ENCODE measurements around the gene NF1. TPM values are rescaled to one million over a fixed set of nuclear protein-coding genes. Genes with fewer than 3 reads are reported as not detected.
"Not testable (repeated sequence)": the region's sequence is repeated elsewhere in the genome, so short reads cannot be mapped to it uniquely, and the experiment has no call there.

Gene NF1
- total RNA-seq, 1 experiment from 2014 or later, result 164 TPM

GRCh38 chr17:31156864-31157263, 62.1 kb downstream of the NF1 start:
- DNase-seq; H3K4me3 ChIP-seq (ENCODE audit: low read length); H3K27ac ChIP-seq (ENCODE audit: low read length); H2AFZ ChIP-seq (ENCODE audit: low read length); H3K9ac ChIP-seq (ENCODE audit: low read length); H3K9me3 ChIP-seq (ENCODE audit: low read length); H3K27me3 ChIP-seq (ENCODE audit: low read length); H3K4me2 ChIP-seq (ENCODE audit: low read depth, low read length, poor library complexity, severe bottlenecking); H3K9me2 ChIP-seq (replicated peaks; ENCODE audit: insufficient read depth, low read length); H4K20me1 ChIP-seq (ENCODE audit: insufficient read depth, low read depth, low read length): not testable (repeated sequence)
- peaks cover 38% of the 10 kb centered on the region for H3K36me3 ChIP-seq (ENCODE audit: insufficient read depth, low read length)
- peaks cover 63% of the 10 kb centered on the region for H3K79me2 ChIP-seq (ENCODE audit: low read length)
- H3K4me1 ChIP-seq (ENCODE audit: low read length), result peaks cover 50% of the 10 kb centered on the region

GRCh38 chr17:31158746-31159377, 64.1 kb downstream of the NF1 start:
- Histone ChIP-seq H3K4me1 (ENCODE audit: low read length) (peaks cover 36% of the 10 kb centered on the region), H3K27me3 (ENCODE audit: low read length) (no peaks in the 10 kb centered on the region), H3K9ac (ENCODE audit: low read length) (no peak overlapping the region), H2AFZ (ENCODE audit: low read length) (no peak overlapping the region), H3K27ac (ENCODE audit: low read length) (peak overlapping the region; percentile 32), H3K9me2 (replicated peaks; ENCODE audit: insufficient read depth, low read length) (no peaks in the 10 kb centered on the region), H3K4me3 (ENCODE audit: low read length) (no peak overlapping the region), H4K20me1 (ENCODE audit: insufficient read depth, low read depth, low read length) (no peaks in the 10 kb centered on the region), H3K4me2 (ENCODE audit: low read depth, low read length, poor library complexity, severe bottlenecking) (peak overlapping the region; percentile 6), H3K9me3 (ENCODE audit: low read length) (no peaks in the 10 kb centered on the region), H3K79me2 (ENCODE audit: low read length) (peaks cover 43% of the 10 kb centered on the region), H3K36me3 (ENCODE audit: insufficient read depth, low read length) (peaks cover 44% of the 10 kb centered on the region)
- DNase-seq, result no peak

- no peak overlapping the region for H2AFZ ChIP-seq (ENCODE audit: low read length)
- H3K4me1 ChIP-seq (ENCODE audit: low read length), result peaks cover 28% of the 10 kb centered on the region
- peaks cover 35% of the 10 kb centered on the region for H3K79me2 ChIP-seq (ENCODE audit: low read length)
- H4K20me1 ChIP-seq (ENCODE audit: insufficient read depth, low read depth, low read length), result no peaks in the 10 kb centered on the region
- no peak overlapping the region for H3K4me3 ChIP-seq (ENCODE audit: low read length)
- DNase-seq, result no peak
- no peak overlapping the region for H3K9ac ChIP-seq (ENCODE audit: low read length)
- no peaks in the 10 kb centered on the region for H3K27me3 ChIP-seq (ENCODE audit: low read length)
- no peak overlapping the region for H3K4me2 ChIP-seq (ENCODE audit: low read depth, low read length, poor library complexity, severe bottlenecking)
- no peak overlapping the region for H3K27ac ChIP-seq (ENCODE audit: low read length)
- H3K9me3 ChIP-seq (ENCODE audit: low read length), result no peaks in the 10 kb centered on the region
- H3K9me2 ChIP-seq (replicated peaks; ENCODE audit: insufficient read depth, low read length), result no peaks in the 10 kb centered on the region
- H3K36me3 ChIP-seq (ENCODE audit: insufficient read depth, low read length), result peaks cover 39% of the 10 kb centered on the region; the same call in 1 of the 2 replicates
Observed at GRCh38 chr17:31163091-31163781, 68.5 kb downstream of the NF1 start.

GRCh38 chr17:31167111-31167510, 72.3 kb downstream of the NF1 start:
- no peaks in the 10 kb centered on the region for H4K20me1 ChIP-seq (ENCODE audit: insufficient read depth, low read depth, low read length)
- H3K27me3 ChIP-seq (ENCODE audit: low read length), result no peaks in the 10 kb centered on the region
- no peak overlapping the region for H3K4me3 ChIP-seq (ENCODE audit: low read length)
- peaks cover 51% of the 10 kb centered on the region for H3K79me2 ChIP-seq (ENCODE audit: low read length)
- H3K4me2 ChIP-seq (ENCODE audit: low read depth, low read length, poor library complexity, severe bottlenecking), result no peak overlapping the region
- no peak for DNase-seq
- H3K9me2 ChIP-seq (replicated peaks; ENCODE audit: insufficient read depth, low read length), result no peaks in the 10 kb centered on the region
- H3K4me1 ChIP-seq (ENCODE audit: low read length), result peaks cover 25% of the 10 kb centered on the region
- H3K36me3 ChIP-seq (ENCODE audit: insufficient read depth, low read length), result peaks cover 27% of the 10 kb centered on the region; the same call in 1 of the 2 replicates
- no peaks in the 10 kb centered on the region for H3K9me3 ChIP-seq (ENCODE audit: low read length)
- H3K27ac ChIP-seq (ENCODE audit: low read length), result no peak overlapping the region
- no peak overlapping the region for H2AFZ ChIP-seq (ENCODE audit: low read length)
- no peak overlapping the region for H3K9ac ChIP-seq (ENCODE audit: low read length)

GRCh38 chr17:31171701-31172100, 76.9 kb downstream of the NF1 start:
- DNase-seq, result no peak

GRCh38 chr17:31172388-31172787, 77.6 kb downstream of the NF1 start:
- Histone ChIP-seq H3K27me3 (ENCODE audit: low read length) (no peaks in the 10 kb centered on the region), H3K36me3 (ENCODE audit: insufficient read depth, low read length) (peaks cover 20% of the 10 kb centered on the region; the same call in 1 of the 2 replicates), H4K20me1 (ENCODE audit: insufficient read depth, low read depth, low read length) (no peaks in the 10 kb centered on the region), H3K79me2 (ENCODE audit: low read length) (peaks cover 52% of the 10 kb centered on the region), H3K4me3 (ENCODE audit: low read length) (no peak overlapping the region), H3K4me2 (ENCODE audit: low read depth, low read length, poor library complexity, severe bottlenecking) (no peak overlapping the region), H2AFZ (ENCODE audit: low read length) (no peak overlapping the region), H3K27ac (ENCODE audit: low read length) (no peak overlapping the region), H3K9ac (ENCODE audit: low read length) (no peak overlapping the region), H3K9me3 (ENCODE audit: low read length) (no peaks in the 10 kb centered on the region), H3K4me1 (ENCODE audit: low read length) (0 out of 2 replicates have a peak, but pooled peaks cover 5% of the 10 kb centered on the region), H3K9me2 (replicated peaks; ENCODE audit: insufficient read depth, low read length) (no peaks in the 10 kb centered on the region)
- no peak for DNase-seq

More at GRCh38 chr17:31171701-31172100, 76.9 kb downstream of the NF1 start:
- peaks cover 59% of the 10 kb centered on the region for H3K79me2 ChIP-seq (ENCODE audit: low read length)
- no peaks in the 10 kb centered on the region for H3K9me3 ChIP-seq (ENCODE audit: low read length)
- 0 out of 2 replicates have a peak, but pooled peaks cover 5% of the 10 kb centered on the region for H3K4me1 ChIP-seq (ENCODE audit: low read length)
- no peak overlapping the region for H3K9ac ChIP-seq (ENCODE audit: low read length)
- no peak overlapping the region for H3K4me3 ChIP-seq (ENCODE audit: low read length)
- no peaks in the 10 kb centered on the region for H3K9me2 ChIP-seq (replicated peaks; ENCODE audit: insufficient read depth, low read length)
- no peak overlapping the region for H2AFZ ChIP-seq (ENCODE audit: low read length)
- no peaks in the 10 kb centered on the region for H3K27me3 ChIP-seq (ENCODE audit: low read length)
- H3K36me3 ChIP-seq (ENCODE audit: insufficient read depth, low read length), result peaks cover 22% of the 10 kb centered on the region; the same call in 1 of the 2 replicates
- H3K4me2 ChIP-seq (ENCODE audit: low read depth, low read length, poor library complexity, severe bottlenecking), result no peak overlapping the region
- no peaks in the 10 kb centered on the region for H4K20me1 ChIP-seq (ENCODE audit: insufficient read depth, low read depth, low read length)
- H3K27ac ChIP-seq (ENCODE audit: low read length), result no peak overlapping the region

GRCh38 chr17:31174215-31174614, 79.4 kb downstream of the NF1 start:
- Histone ChIP-seq H3K4me3 (ENCODE audit: low read length) (no peak overlapping the region), H3K9me3 (ENCODE audit: low read length) (no peaks in the 10 kb centered on the region), H3K36me3 (ENCODE audit: insufficient read depth, low read length) (peaks cover 10% of the 10 kb centered on the region; the same call in 1 of the 2 replicates), H3K9ac (ENCODE audit: low read length) (no peak overlapping the region), H3K27me3 (ENCODE audit: low read length) (no peaks in the 10 kb centered on the region), H3K27ac (ENCODE audit: low read length) (no peak overlapping the region), H2AFZ (ENCODE audit: low read length) (no peak overlapping the region), H4K20me1 (ENCODE audit: insufficient read depth, low read depth, low read length) (no peaks in the 10 kb centered on the region), H3K4me2 (ENCODE audit: low read depth, low read length, poor library complexity, severe bottlenecking) (no peak overlapping the region), H3K79me2 (ENCODE audit: low read length) (peaks cover 35% of the 10 kb centered on the region), H3K9me2 (replicated peaks; ENCODE audit: insufficient read depth, low read length) (no peaks in the 10 kb centered on the region), H3K4me1 (ENCODE audit: low read length) (0 out of 2 replicates have a peak, but pooled peaks cover 5% of the 10 kb centered on the region)
- no peak for DNase-seq

- H3K4me3 ChIP-seq (ENCODE audit: low read length), result no peak overlapping the region
- H3K36me3 ChIP-seq (ENCODE audit: insufficient read depth, low read length), result peaks cover 8% of the 10 kb centered on the region; the same call in 1 of the 2 replicates
- DNase-seq, result no peak
- no peaks in the 10 kb centered on the region for H3K9me3 ChIP-seq (ENCODE audit: low read length)
- 0 out of 2 replicates have a peak, but pooled peaks cover 5% of the 10 kb centered on the region for H3K4me1 ChIP-seq (ENCODE audit: low read length)
- H3K79me2 ChIP-seq (ENCODE audit: low read length), result peaks cover 28% of the 10 kb centered on the region; the same call in 1 of the 2 replicates
- H3K9me2 ChIP-seq (replicated peaks; ENCODE audit: insufficient read depth, low read length), result no peaks in the 10 kb centered on the region
- no peak overlapping the region for H3K4me2 ChIP-seq (ENCODE audit: low read depth, low read length, poor library complexity, severe bottlenecking)
- H2AFZ ChIP-seq (ENCODE audit: low read length), result no peak overlapping the region
- no peaks in the 10 kb centered on the region for H3K27me3 ChIP-seq (ENCODE audit: low read length)
- H4K20me1 ChIP-seq (ENCODE audit: insufficient read depth, low read depth, low read length), result no peaks in the 10 kb centered on the region
- no peak overlapping the region for H3K27ac ChIP-seq (ENCODE audit: low read length)
- no peak overlapping the region for H3K9ac ChIP-seq (ENCODE audit: low read length)
Observed at GRCh38 chr17:31175237-31175636, 80.5 kb downstream of the NF1 start.

Data from Karpas-422 (cell line).